NCI-H2196 (cell line): ENCODE measurements around the gene SPNS3.

Experiments used
- DNase-seq: peaks from one replicate; lab custom pipeline; 2025; ENCODE audit not compliant: unreplicated experiment; lab: John Stamatoyannopoulos, UW

The SPNS3 gene

GRCh38 chr17:4426499-4427208, 7.1 kb upstream of the SPNS3 start:
- no peak for DNase-seq

GRCh38 chr17:4427505-4427904, 6.2 kb upstream of the SPNS3 start:
- no peak for DNase-seq

- DNase-seq, result no peak
These were observed 2.6 kb downstream of the SPNS3 start for GRCh38 chr17:4436381-4436780.

- DNase-seq, result no peak
These were observed 3.1 kb downstream of the SPNS3 start for GRCh38 chr17:4436846-4437245.

- DNase-seq, result no peak
These were observed 4.6 kb downstream of the SPNS3 start for GRCh38 chr17:4438162-4438944.

GRCh38 chr17:4440021-4440420, 6.3 kb downstream of the SPNS3 start:
- DNase-seq, result no peak

- DNase-seq, result no peak
These were observed 7.2 kb downstream of the SPNS3 start for GRCh38 chr17:4440690-4441686.

- DNase-seq, result no peak
These were observed 8.8 kb downstream of the SPNS3 start for GRCh38 chr17:4442582-4442981.

GRCh38 chr17:4443476-4443875, 9.7 kb downstream of the SPNS3 start:
- no peak for DNase-seq

GRCh38 chr17:4444782-4445473, 11.2 kb downstream of the SPNS3 start:
- peak; percentile 29 for DNase-seq

- no peak for DNase-seq
These were observed 12.0 kb downstream of the SPNS3 start for GRCh38 chr17:4445731-4446130.

GRCh38 chr17:4446326-4447071, 12.8 kb downstream of the SPNS3 start:
- no peak for DNase-seq

GRCh38 chr17:4448197-4448980, 14.6 kb downstream of the SPNS3 start:
- DNase-seq, result no peak

- DNase-seq, result no peak
These were observed 16.0 kb downstream of the SPNS3 start for GRCh38 chr17:4449736-4450135.

- no peak for DNase-seq
These were observed 17.1 kb downstream of the SPNS3 start for GRCh38 chr17:4450710-4451316.

- DNase-seq, result no peak
These were observed 20.3 kb downstream of the SPNS3 start for GRCh38 chr17:4453812-4454591.

- DNase-seq, result no peak
These were observed 26.9 kb downstream of the SPNS3 start for GRCh38 chr17:4460661-4461060.
